HK-2 (cell line): ENCODE measurements around the gene EIF3A.

ENCODE experiments used
- DNase-seq: peaks from one replicate; pipeline ENCODE4 v3.0.0-alpha.2; 2018; ENCODE audit not compliant: unreplicated experiment

Gene EIF3A

DNA sequence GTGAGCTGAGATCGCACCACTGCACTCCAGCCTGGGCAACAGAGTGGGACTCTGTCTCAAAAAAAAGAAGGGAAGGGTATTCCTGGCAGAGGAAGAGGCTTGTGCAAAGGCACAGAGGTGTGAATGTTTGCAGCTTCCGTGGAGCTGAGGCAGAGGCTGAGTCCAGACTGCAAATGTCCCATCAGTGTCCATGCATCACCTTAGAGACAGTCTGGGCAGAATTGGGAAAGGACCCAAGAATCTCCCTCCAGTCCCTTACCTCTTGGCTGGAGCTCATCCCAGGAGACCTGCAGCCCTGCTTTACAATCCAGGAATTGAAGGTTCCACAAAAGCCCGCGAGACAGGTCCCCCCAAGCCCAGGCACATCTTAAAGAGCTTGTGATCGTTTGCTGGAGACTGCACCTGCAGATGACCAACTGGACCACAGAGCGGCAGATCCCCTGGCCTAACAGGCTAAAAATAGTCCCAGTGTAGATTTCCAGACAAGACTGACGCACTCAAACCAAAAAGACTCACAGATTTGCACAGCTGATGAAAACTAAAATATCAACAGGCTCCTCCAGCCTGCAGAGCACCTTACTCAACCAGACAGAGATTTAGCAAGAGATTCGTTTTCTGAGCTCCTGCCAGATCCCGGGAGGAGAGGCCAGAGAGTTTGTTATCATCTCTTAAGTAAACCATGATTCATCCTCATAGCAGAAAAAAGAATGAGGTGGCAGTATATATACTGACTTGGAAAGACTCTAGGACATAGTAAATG lies 74.0 kb downstream of the EIF3A start:
- no peak for DNase-seq

DNA sequence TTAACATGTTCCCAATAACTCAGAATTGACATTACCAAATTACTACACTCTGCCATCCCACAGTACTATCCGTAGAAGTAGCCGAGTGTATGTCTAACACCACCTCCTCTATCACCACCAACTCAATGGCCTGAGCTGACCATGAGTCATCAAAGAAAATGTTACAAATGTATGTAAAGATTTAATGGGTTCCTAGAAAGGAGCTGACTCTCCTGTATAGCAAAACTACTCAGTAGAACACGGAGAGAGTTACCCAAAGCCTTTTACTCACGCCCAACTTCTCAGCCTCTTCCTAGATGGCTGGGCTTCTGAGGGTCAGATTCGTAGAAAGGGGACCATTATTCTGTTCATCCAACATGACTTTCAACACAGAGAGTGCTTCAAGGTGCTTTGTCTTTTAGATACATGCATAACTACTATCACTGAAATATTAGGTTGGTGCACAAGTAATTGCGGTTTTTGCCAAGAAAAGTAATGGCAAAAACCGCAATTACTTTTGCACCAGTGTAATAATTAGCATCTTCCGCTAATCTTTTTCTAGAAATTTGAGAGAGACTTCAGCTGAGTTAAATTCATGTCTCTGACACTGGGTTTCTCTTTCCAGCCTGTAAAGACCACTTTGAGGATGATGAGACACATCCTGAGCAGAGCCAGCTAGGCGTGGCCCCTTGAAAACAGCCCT lies 75.1 kb downstream of the EIF3A start:
- DNase-seq: no peak

DNA sequence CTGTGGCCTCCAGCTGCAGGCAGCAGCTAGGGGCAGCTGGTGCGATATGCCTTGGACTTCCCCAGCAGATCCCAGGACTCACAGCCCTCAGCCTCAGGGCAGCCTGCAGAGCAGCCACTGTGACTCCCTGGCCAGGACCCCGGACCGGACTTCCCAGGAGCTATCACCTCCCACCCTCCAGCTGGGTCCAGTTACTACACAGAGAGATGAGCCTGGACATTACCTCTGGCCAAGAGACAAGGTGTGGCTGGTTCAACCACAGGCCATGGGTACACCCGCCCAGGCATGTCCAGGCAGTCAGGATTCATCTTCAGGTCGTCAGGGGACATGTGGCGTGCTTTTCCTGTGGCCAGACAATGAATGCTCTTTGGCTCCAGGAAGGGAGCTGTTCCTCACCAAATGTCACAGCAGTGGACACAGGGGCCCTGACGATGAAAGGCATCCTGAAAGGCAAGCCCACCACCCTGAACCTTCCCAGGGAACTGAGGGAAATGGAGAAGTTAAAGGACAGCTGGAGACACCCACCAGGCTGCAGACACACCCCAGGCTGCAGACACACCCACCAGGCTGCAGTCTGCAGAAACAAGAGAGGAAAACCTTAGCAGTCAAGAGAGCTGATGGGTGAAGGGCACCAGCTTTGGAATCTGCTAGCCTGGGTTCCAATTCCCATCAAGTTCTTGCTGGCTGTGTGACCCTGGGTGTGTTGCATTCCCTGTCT lies 76.9 kb downstream of the EIF3A start:
- DNase-seq: no peak

DNA sequence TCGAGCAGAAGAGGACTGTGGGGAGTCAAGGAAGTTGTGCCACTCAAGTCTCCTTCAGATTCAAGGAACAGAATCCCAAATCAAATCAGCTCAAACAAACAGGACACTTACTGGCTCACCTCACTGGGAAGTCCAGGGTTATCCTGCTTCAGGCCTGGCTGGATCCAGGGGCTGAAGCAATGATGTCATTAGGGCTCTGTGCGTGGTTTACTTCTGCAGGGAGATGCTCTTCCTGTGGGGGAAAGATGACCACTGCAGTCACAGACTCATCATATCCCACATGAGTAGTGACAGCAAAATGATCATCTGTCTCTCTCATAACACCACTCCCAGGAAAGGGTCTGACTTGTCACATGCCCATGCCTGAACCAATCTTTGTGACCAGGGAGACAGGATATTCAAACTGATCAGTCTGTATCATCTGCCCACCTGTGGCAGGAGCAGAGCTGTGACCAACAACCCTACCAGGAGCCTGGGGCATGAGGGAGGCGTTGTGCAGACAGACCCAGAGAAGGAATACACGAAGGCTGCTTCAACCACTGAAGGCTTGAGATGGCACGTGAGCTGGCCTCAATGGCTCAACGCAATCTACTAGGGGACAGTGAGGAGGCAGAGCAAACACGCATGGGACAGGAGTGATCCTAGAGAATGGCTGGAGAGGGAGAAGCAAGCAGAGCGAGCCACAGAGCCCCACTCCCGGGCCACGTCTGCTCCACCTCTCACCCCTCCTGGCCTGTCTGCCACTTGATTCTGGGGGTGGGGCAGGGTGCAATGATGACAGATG lies 78.7 kb downstream of the EIF3A start:
- DNase-seq: no peak

- no peak for DNase-seq
Measured at GRCh38 chr10:118998183-118998582, 82.4 kb downstream of the EIF3A start.

DNA sequence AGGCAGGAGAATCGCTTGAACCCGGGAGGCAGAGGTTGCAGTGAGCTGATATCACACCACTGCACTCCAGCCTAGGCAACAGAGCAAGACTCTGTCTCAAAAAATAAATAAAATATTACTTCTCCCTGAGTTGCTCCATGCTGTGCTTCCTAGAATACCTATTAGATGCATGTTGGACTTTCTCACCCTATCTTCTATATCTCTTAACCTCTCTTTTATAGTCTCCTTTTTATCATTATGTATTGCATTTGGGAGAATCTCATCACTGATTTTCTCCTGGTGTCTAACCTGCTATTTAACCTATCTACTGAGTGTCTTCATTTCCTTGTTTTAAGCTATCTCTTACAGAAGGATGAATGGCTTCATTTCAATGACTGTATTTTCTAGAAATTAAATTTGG lies 83.2 kb downstream of the EIF3A start:
- no peak for DNase-seq

- no peak for DNase-seq
Measured at GRCh38 chr10:118995739-118996138, 84.9 kb downstream of the EIF3A start.

DNA sequence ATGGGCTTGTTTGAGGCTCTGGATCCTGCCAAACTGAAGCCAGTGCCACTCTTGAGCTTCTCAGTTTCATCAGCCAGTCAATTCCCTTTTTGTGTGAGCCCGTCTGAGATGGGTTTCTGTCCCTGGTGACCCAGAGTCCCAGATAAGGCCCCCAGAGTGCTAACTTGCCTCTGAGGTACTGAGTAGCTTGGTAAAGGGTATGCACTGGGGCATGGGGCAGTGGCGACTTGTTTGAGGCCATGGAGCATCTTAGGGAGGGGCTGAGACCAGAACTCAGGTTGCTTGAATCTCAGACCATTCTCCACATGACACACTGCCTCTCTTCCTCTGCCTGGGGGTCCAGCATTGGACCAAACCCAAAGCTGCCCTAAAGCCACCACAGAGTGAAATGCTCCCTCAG lies 86.3 kb downstream of the EIF3A start:
- DNase-seq: no peak

- no peak for DNase-seq
Measured at GRCh38 chr10:118993214-118993613, 87.4 kb downstream of the EIF3A start.

DNA sequence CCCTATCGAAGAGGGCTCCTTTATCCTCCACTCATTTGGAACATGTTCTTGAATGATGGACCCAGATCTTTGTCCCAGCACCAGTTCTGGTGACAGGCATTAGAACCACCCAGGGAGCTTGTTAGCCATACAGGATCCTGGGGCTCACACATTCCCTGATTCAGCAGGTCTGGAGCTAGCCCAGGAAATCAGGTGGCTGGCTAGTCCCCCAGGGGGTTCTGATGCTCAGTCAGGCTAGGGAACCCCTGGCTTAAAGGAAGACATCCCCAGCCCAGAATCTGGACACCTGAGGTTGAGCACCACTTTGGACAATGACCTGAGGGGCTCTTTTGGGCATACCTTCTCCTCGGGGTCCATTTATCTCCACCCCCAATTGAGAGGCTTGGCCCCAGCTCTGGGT lies 88.1 kb downstream of the EIF3A start:
- no peak for DNase-seq

- no peak for DNase-seq
Measured at GRCh38 chr10:118990326-118990725, 90.3 kb downstream of the EIF3A start.

DNA sequence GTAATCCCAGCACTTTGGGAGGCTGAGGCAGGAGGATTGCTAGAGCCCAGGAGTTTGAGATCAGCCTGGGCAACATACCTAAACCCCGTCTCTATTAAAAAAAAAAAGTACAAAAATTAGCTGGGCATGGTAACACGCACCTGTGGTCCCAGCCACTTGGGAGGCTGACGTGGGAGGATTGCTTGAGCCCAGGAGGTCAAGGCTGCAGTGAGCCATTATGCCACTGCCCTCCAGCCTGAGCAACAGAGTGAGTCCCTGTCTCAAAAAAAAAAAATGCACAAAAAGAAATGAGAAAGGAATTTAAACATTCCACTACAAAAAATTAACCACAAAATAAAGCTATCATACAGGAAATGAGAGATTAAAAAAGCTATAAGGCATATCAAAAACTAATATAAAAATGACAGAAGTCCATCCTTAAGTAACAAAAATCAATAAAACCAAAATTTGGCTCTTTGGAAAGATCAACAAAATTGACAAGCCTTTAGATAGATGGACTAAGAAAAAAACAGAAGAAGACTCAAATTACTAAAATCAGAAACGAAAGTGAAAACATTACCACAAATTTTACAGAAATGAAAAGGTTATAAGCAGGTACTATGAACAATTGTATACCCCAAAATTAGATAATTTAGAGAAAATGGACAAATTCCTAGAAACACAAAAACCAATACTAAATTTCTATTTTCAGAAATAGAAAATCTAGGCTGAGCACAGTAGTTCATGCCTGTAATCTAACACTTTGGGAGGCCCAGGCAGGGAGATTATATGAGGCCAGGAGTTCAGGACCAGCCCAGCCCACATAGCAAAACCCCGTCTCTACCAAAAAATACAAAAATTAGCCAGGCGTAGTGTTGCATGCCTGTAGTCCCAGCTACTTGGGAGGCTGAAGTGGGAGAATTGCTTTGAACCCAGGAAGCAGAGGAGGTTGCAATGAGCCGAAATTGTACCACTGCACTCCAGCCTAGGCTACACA lies 93.5 kb downstream of the EIF3A start:
- no peak for DNase-seq

DNA sequence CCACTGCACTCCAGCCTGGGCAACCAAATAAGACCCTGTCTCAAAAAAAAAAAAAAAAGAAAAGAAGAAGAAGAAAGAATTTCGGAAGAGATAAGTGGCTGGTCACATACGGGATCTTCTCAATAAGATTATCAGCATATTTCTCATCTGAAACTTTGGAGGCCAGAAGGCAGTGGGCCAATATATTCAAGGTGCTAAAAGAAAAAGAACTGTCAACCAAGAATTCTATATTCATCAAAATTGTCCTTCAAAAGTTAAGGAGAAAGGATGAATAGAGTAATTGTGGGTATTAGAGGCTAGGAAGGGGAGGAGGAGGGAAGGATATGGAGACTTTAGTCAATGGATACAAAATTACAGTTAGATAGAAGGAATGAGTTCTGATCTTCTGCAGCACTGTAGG lies 95.0 kb downstream of the EIF3A start:
- DNase-seq: no peak
